ENCODE data around the gene UVSSA.
"Not testable (repeated sequence)": the region's sequence is repeated elsewhere in the genome, so short reads cannot be mapped to it uniquely, and the experiment has no call there.

The UVSSA gene

GRCh38 chr4:1365271-1366178 is 18.5 kb downstream of the UVSSA start:
- no peak for DNase-seq

DNA sequence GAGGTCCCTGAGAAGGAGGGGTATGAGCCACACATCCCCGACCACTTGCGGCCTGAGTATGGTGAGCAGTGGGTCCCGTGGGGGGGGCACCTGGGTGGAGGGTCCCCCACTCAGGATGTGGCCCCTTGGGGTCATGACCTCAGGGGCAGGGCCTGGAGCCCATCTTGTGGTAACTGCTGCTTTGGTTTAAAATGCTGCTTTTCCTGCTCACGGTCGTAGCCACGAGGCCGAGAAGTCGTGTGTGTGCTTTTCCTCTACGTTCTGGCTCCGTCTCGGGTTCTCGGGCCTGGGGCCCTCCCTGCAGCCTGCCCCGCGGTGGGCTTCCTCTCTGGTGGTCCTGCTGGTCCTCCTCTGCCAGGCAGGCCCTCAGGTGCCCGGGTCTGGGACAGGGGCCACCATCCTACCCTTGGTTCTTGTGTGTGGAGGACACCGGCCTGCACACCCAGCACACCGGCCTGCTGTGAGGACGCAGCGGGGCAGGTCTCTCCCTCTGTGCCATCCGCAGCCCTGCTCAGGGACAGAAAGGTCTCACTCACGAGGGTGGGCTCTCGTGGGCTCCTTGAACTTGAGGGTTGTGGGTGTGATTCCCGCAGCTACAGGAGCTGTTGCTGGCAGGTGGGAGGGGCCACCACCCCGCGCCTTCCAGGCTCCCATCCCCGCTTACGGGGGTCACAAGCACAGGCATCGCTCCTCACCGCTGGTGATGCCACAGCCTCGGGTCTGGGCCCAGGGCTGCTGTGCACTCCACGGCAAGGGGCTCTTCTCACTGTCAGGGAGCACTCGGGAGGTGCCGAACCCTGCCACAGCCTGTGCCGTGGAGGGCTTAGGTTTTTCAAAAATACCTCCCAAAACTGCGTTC is 19.6 kb downstream of the UVSSA start:
- no peak for DNase-seq

DNA sequence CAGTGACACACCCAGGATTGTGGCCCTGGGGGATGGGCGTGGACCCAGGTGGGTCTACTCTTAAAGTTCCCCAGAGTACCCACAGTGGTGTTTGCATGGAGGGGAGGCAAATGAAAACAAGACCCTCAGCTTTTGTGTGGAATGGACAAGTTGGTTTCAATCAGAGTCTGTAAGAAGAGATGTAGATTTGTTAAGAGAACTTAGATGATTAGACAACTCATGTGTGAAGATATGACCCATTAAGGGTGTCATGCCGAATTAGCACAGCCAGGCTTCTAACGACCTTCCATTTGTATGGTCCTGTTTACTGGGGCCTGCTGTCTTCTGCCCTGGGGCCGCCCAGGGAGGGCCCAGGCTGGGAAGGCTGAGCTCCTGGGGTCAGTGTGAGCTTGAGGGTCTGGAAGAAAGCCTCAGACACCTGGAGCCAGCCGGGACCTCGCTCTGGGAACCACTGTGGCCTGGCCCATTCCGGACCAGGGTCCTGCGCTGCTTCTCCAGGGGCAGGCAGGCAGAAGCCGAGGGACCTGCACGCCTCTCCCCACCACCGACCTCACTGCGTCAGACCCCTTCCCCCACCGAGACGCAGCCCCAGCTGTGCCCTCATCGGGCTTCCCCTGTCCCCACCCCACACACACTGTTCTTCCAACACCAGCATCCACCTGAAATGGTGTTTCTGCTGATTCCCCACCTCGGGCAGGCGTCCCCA is 20.4 kb downstream of the UVSSA start:
- DNase-seq, result no peak

GRCh38 chr4:1367936-1368289 is 20.9 kb downstream of the UVSSA start:
- no peak for DNase-seq

DNA sequence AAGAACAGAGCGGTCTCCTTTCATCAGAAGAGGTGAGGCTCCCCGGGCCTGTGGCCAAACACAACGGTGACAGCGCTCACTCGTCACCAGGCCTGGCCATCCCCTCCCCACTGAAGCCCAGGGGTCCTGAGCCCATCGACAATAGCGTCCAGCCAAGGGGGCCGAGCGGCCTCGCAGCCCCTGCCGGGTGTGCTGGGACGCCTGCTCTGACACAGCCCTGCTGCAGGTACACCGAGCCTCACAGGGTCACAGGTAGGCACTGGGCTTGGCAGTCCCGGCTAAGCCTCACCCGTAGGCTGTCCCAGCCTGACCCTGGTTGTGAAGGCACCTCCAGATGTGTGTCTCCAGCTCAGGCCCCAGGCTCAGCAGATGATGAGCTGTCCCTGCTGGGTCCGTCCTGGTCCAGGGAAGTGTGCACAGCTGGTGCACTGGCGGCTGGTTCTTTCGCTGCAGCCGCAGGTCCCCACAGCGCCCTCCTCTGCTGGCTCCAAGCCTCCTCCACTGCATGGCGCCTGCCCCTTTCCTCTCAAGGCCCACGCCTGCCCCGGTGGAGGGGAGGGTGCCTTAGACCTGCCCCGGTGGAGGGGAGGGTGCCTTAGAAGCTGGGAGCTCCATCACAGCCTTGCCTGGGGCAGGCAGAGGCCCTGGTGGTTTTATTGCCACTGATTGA is 21.5 kb downstream of the UVSSA start:
- DNase-seq, result no peak

DNA sequence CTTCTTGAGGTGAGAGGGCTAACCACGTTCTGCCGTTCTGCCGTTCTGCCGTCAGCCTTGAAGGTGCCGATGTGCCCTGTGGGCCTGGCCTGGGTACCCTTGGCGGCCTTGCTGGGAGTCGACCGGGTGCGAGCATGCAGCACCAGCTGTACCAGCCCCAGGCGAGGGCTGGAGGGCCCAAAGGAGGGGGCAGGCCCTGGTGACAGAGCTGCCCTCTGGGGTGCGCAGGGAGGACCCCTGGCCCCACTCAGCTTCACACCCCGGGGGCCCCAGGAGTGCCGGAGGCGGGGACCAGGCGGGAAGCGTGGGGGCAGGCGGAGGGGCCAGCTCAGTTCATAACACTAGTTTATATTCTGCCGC is 22.1 kb downstream of the UVSSA start:
- no peak for DNase-seq

DNA sequence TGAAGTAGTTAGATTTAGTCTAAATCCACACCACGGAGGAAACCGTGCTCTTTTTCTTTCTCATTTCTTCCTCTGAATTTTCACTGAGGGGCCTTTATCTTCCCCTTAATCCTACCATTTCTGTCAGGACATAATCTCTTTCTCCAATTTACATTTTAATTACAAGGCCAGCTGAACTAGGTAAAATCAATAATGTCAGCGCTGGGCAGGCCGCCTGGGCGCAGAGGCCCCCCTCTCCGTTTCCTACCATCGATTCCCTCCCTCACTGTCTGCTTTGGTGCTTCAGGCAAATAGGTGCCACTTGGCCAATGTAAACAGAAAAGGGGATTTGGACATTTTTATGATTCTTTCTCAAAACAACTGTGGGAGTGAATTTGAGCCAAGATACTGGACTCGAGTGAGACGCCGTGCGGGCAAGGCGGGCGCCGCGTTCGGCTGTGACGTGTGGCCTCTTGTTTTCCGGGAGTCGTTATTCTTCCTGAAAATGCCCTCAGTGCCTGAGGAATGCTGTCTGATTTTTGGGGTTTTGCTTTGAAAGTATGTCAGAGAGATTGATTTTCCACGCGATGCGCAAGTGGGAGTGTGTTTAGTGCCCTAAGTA is 22.6 kb downstream of the UVSSA start:
- no peak for DNase-seq

GRCh38 chr4:1370321-1371124 is 23.5 kb downstream of the UVSSA start:
- no peak for DNase-seq

GRCh38 chr4:1371176-1372165 is 24.5 kb downstream of the UVSSA start:
- DNase-seq, result no peak

DNA sequence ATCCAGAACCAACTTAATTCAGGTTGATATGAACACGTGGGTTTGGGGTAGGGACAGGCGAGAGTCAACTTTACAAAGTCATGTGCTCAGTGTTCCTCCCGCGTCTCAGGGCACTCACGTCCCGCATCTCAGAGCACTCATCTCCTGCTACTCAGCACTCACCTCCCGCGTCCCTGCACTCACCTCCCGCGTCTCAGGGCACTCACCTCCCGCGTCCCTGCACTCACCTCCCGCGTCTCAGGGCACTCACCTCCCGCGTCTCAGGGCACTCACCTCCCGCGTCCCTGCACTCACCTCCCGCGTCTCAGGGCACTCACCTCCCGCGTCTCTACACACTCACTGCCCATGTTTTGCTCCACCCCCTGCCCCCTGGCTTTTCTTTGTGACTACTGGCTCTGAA is 25.6 kb downstream of the UVSSA start:
- not testable (repeated sequence) for DNase-seq

- DNase-seq, result no peak
Observed at GRCh38 chr4:1373892-1374705, 27.1 kb downstream of the UVSSA start.

GRCh38 chr4:1374706-1375045 is 27.7 kb downstream of the UVSSA start:
- no peak for DNase-seq

GRCh38 chr4:1375051-1375721 is 28.2 kb downstream of the UVSSA start:
- DNase-seq, result no peak

GRCh38 chr4:1375761-1376322 is 28.8 kb downstream of the UVSSA start:
- DNase-seq, result no peak

DNA sequence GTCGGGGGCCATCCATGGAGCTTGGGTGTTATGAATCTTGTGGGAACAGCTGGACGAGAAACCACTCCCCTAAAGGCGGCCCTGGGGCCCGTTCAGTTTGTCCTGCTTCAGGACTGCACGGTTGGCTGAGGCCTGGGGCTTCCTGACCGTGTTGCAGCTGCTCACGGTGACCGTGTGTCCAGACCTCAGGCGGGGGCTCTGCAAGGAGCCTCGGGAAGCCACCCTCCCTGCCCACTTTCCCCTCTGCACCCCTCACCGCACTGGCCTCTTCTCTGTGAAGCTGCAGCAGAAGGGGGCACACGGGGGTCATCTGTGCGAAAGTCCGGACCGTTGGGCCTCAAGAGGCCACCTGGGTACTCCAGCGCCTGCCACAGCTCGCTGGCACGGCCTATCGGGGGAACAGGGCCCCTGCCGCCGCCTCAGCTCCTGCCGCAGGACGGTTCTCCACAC is 29.4 kb downstream of the UVSSA start:
- DNase-seq, result no peak

- DNase-seq, result no peak
Observed at GRCh38 chr4:1376841-1377605, 30.0 kb downstream of the UVSSA start.

GRCh38 chr4:1377606-1378261 is 30.7 kb downstream of the UVSSA start:
- no peak for DNase-seq
